Hepatocyte (in vitro differentiated cells): ENCODE data around the gene PLCB2.

ENCODE experiments used
- EZH2 ChIP-seq: fragments of 200-600 bp; sonication (generic); IDR thresholded peaks from 2 replicates; pipeline ENCODE4 v1.6.1; 2016; ENCODE audit warnings: antibody characterized with exemption, mild to moderate bottlenecking, borderline replicate concordance
- EZH2phosphoT487 ChIP-seq: fragments of 200-600 bp; sonication (generic); IDR thresholded peaks from one replicate; pipeline ENCODE4 v1.6.1; 2018; ENCODE audit warnings: antibody characterized with exemption, mild to moderate bottlenecking, low read depth, moderate library complexity; ENCODE audit not compliant: unreplicated experiment, severe bottlenecking

GRCh38 chr15:40334541-40334940 lies 26.8 kb upstream of the PLCB2 start:
- TF ChIP-seq EZH2phosphoT487 (no peak), EZH2 (no peak)
